Ishikawa (cell line): ENCODE data around the gene CEP250.

Experiments used
- CEBPB ChIP-seq: IDR thresholded peaks from 2 replicates; pipeline ENCODE4 v1.6.1; 2012
- CREB1 ChIP-seq: IDR thresholded peaks from 2 replicates; pipeline ENCODE4 v1.6.1; 2012; ENCODE audit warnings: low read depth
- EGR1 ChIP-seq: IDR thresholded peaks from 2 replicates; pipeline ENCODE4 v1.6.1; 2012
- EP300 ChIP-seq: IDR thresholded peaks from 2 replicates; pipeline ENCODE4 v1.6.1; 2012; ENCODE audit warnings: borderline replicate concordance
- FOXM1 ChIP-seq: IDR thresholded peaks from 2 replicates; pipeline ENCODE4 v1.6.1; 2012; ENCODE audit warnings: low read depth, borderline replicate concordance
- NFIC ChIP-seq: IDR thresholded peaks from 2 replicates; pipeline ENCODE4 v1.6.1; 2012
- RAD21 ChIP-seq: IDR thresholded peaks from 2 replicates; pipeline ENCODE4 v1.6.1; 2012; ENCODE audit warnings: low read depth
- TAF1 ChIP-seq: IDR thresholded peaks from 2 replicates; pipeline ENCODE4 v1.6.1; 2012; ENCODE audit warnings: low read depth, mild to moderate bottlenecking
- TCF12 ChIP-seq: IDR thresholded peaks from 2 replicates; pipeline ENCODE4 v1.6.1; 2012; ENCODE audit warnings: low read depth
- TEAD4 ChIP-seq: IDR thresholded peaks from 2 replicates; pipeline ENCODE4 v1.6.1; 2012
- YY1 ChIP-seq: IDR thresholded peaks from 2 replicates; pipeline ENCODE4 v1.6.1; 2012; ENCODE audit warnings: low read depth
- ZBTB7A ChIP-seq: IDR thresholded peaks from 2 replicates; pipeline ENCODE4 v1.6.1; 2012; ENCODE audit warnings: low read depth
- TF ChIP-seq, protein P1 (sequence below): IDR thresholded peaks from 2 replicates; pipeline ENCODE4 v1.6.1; 2012
- TF ChIP-seq, protein P2 (sequence below): IDR thresholded peaks from 2 replicates; pipeline ENCODE4 v1.6.1; 2012
- TF ChIP-seq, protein P3 (sequence below): IDR thresholded peaks from 2 replicates; pipeline ENCODE4 v1.6.1; 2012; ENCODE audit warnings: low read depth, mild to moderate bottlenecking

CEP250 gene

DNA sequence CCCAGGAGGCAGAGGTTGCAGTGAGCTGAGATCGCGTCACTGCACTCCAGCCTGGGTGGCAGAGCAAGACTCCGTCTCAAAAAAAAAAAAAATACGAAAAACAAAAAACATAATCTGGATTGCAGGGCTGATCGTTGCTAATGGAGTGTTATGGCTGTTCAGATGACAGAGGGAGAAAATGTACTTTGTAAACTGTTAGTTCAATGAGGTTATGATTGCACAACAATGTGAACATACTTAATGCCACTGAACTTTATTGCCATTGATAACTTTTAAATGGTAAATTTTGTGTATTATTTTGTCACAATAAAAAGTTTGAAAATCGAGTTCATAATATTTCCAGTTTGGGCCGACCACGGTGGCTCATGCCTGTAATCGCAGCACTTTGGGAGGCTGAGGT lies 63.6 kb downstream of the CEP250 start:
- TF ChIP-seq RAD21 (no peak), TAF1 (no peak), ZBTB7A (no peak)
- TF ChIP-seq, protein P1, sequence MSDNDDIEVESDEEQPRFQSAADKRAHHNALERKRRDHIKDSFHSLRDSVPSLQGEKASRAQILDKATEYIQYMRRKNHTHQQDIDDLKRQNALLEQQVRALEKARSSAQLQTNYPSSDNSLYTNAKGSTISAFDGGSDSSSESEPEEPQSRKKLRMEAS, result no peak

DNA sequence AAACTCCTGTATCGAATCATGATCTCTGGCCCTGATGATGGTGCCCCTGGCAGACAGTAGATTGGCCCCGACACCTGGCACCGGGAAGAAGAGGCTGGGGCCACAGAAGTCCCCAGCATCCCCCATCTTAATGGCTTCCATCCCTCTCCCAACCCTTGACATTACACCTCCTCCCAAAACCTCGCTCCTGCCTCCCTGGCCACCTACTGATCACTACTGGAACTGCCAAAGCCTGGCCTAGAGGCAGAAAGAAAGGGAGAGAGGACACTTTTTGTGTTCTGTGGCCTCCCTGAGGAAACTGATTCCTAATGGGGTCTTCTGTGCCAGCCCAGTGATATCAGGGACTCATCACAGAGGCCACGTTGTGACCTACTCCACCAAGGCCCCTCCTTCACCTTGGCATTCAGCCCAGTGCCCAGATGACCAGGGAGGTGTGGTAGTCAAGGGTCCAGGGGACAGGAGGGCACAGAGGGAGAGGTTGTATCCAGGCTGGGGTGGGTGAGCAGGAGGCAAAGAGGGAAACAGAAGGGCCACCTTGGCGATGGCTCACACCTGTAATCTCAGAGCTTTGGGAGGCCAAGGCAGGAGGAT lies 68.0 kb downstream of the CEP250 start:
- TF ChIP-seq, protein P1, result no peak
- TF ChIP-seq RAD21, result peak; percentile 44

DNA sequence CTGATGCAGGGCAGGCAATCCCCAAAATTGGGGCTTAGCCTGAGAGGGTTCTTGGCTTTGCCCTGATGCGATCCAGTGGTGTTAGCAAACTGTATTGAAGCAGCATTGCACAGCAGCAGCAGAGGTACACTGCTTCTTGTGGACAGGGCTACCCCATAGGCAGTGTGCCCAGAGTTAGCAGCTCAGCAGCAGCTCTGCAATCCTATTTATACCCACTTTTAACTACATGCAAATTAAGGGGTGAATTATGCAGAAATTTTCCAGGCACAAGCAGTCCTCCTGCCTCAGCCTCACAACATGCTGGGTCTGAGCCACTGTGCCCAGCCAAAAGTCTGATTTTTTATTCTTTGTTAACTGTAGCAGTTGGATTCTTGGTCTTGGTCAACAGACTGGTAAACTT lies 70.2 kb downstream of the CEP250 start:
- TF ChIP-seq EGR1 (no peak), ZBTB7A (no peak), FOXM1 (no peak), EP300 (no peak), TEAD4 (no peak), CREB1 (no peak), CEBPB (no peak), YY1 (no peak), NFIC (no peak), TAF1 (no peak), TCF12 (no peak), RAD21 (no peak)
- TF ChIP-seq, protein P2, sequence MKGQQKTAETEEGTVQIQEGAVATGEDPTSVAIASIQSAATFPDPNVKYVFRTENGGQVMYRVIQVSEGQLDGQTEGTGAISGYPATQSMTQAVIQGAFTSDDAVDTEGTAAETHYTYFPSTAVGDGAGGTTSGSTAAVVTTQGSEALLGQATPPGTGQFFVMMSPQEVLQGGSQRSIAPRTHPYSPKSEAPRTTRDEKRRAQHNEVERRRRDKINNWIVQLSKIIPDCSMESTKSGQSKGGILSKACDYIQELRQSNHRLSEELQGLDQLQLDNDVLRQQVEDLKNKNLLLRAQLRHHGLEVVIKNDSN, result no peak
- TF ChIP-seq, protein P3, sequence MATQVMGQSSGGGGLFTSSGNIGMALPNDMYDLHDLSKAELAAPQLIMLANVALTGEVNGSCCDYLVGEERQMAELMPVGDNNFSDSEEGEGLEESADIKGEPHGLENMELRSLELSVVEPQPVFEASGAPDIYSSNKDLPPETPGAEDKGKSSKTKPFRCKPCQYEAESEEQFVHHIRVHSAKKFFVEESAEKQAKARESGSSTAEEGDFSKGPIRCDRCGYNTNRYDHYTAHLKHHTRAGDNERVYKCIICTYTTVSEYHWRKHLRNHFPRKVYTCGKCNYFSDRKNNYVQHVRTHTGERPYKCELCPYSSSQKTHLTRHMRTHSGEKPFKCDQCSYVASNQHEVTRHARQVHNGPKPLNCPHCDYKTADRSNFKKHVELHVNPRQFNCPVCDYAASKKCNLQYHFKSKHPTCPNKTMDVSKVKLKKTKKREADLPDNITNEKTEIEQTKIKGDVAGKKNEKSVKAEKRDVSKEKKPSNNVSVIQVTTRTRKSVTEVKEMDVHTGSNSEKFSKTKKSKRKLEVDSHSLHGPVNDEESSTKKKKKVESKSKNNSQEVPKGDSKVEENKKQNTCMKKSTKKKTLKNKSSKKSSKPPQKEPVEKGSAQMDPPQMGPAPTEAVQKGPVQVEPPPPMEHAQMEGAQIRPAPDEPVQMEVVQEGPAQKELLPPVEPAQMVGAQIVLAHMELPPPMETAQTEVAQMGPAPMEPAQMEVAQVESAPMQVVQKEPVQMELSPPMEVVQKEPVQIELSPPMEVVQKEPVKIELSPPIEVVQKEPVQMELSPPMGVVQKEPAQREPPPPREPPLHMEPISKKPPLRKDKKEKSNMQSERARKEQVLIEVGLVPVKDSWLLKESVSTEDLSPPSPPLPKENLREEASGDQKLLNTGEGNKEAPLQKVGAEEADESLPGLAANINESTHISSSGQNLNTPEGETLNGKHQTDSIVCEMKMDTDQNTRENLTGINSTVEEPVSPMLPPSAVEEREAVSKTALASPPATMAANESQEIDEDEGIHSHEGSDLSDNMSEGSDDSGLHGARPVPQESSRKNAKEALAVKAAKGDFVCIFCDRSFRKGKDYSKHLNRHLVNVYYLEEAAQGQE, result no peak
- TF ChIP-seq, protein P1, result no peak

DNA sequence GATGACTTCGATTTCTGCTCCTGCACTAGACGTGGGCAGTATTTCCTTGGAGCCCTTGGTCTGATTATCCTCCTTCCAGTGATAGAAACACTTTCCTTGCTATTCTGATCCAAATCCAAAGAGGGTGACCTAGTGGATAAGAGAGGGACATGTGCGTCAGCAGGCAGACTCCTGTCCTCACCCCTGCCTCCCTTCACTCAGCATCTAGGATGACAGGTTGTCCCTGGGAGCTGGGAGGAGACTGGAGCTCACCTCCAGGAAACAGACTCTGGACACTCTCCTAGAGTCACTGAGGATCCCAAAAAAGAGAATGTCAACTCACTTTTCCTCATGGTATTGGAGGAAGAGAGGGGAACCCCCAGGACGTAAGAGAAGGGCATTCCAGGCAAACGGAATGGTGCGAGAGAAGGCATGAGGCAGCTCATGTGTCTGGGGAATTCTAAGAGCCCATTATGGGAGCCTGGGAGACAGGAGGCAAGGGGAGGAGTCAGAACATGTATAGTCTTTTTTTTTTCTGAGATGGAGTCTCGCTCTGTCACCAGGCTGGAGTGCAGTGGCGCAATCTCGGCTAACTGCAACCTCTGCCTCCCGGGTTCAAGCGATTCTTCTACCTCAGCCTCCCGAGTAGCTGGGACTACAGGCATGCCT lies 71.8 kb downstream of the CEP250 start:
- no peak for TF ChIP-seq EP300
- no peak for TF ChIP-seq FOXM1
- TF ChIP-seq RAD21, result no peak
- TF ChIP-seq TEAD4, result no peak
- TF ChIP-seq CREB1, result no peak
- no peak for TF ChIP-seq EGR1
- no peak for TF ChIP-seq TAF1
- TF ChIP-seq NFIC, result no peak
- TF ChIP-seq YY1, result no peak
- TF ChIP-seq, protein P1, result no peak

DNA sequence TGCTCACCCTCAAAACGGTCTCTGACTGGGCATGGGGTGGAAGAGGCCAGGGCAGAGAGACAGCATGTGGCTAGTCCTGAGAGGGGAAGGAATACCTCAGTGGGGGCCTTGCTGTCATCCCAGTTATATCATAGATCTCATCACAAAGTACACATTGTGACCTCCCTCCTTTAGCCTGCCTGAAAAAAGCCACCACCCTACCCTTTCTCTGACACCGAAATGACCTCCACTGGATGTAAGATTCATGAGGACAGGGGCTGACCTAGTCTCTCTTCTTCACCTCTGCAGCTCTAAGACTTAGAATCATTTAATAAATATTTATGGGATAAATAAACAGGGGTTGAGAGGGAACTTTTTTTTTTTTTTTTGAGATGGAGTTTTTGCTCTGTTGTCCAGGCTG lies 74.2 kb downstream of the CEP250 start, which contains the start of gene C20orf173:
TSS of gene C20orf173 (minus strand) at position 101 of the 400 bp plus-strand sequence. CDS start 279 bp downstream, outside the sequence.
- no peak for TF ChIP-seq RAD21
- no peak for TF ChIP-seq EP300

DNA sequence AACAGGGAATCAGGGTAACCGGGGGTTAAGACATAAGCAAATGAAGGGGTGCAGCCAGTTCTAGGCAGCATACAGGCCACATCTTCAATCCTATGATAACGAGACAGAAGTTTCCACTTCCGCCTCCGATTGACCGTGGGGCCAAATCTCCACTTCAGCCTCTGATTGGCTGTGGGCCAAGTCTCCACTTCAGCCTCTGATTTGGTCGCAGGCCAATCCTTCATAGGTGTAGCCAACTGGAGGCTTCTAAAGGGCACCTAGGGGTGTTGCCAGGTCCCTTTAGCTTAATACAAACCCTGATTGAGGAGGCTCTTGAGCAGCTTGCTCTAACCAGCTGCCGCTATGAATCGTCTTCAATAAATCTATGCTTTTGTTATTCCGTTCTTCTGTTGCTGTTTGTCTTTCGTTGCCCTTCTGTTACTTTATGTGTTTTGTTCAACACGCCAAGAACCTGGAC lies 84.4 kb downstream of the CEP250 start:
- TF ChIP-seq, protein P1, result no peak
- TF ChIP-seq EP300, result no peak
- TF ChIP-seq, protein P2, result no peak
- no peak for TF ChIP-seq ZBTB7A
- no peak for TF ChIP-seq RAD21
- no peak for TF ChIP-seq TEAD4
- TF ChIP-seq YY1, result no peak
- peak; percentile 70 for TF ChIP-seq NFIC

DNA sequence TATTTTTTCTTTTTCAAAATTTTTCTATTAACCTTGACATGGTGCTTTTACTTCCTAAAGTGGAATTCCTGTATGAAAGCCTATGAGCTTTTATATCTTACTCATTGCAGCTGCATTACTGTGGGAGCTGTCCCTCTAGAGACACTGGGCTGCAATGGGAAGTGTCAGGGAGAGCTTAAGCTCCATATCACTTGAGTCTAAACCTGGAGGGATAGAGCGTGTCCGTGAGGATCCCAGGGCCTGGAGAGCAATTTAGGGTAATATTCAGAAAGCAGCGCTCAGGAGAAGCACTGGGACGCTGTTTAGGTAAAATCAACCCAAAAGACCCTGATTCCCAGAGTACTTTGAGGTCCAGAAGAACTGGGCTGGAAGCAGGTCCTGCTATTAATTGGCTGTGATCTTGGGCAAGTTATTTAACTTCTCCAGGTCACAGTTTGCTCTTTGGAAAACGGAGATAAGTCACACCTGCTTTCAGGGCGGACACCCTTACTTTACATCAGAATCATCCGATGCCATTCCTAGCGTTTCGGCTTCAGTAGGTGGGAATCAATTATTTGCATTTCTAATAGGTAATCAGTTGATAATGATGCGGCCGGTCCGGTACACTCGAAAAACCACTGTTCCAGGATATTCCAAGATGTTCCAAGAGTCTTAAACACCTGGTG lies 85.9 kb downstream of the CEP250 start:
- no peak for TF ChIP-seq RAD21
- TF ChIP-seq, protein P1, result no peak
- TF ChIP-seq, protein P3, result no peak
- no peak for TF ChIP-seq TCF12
